ENCODE data around the gene RHNO1. TPM values are rescaled to one million over a fixed set of nuclear protein-coding genes. Genes with fewer than 3 reads are reported as not detected.

RHNO1 gene
- total RNA-seq, 1 experiment from 2014 or later: 37.7 TPM

- in situ Hi-C loops (cut with HindIII; ENCODE audit: low pct_unique_long_range_greater_than_20kb, low sequenced_read_pairs): no loop called here
- BruUV-seq (replicated peaks): no TSS peak
Observed at GRCh38 chr12:2835691-2836403, 41.2 kb upstream of the RHNO1 start.

GRCh38 chr12:2836574-2836973 is 40.4 kb upstream of the RHNO1 start:
- DNase-seq (ENCODE audit: low read depth, low spot score) (no peak), ATAC-seq (no peak)
- no peaks in the 10 kb centered on the region for H3K9me3 ChIP-seq (ENCODE audit: control insufficient read depth, insufficient read depth, low read depth, low read length)
- no peak overlapping the region for H3K27ac ChIP-seq (ENCODE audit: low read length)
- no TSS peak for BruUV-seq (replicated peaks)
- ChIA-PET POLR2A (no interaction called here), CTCF (no interaction called here)
- no peaks in the 10 kb centered on the region for H3K27me3 ChIP-seq (ENCODE audit: control insufficient read depth, insufficient read depth, low read length)
- no peaks in the 10 kb centered on the region for H3K36me3 ChIP-seq (ENCODE audit: control insufficient read depth, insufficient read depth, low read length)
- TF ChIP-seq POLR2AphosphoS5 (IDR thresholded peaks at IDR 0.05; ENCODE audit: low read depth, low read length) (no peak), TCF7L2 (IDR thresholded peaks at IDR 0.05; ENCODE audit: low read depth, low read length) (no peak), SIN3A (IDR thresholded peaks at IDR 0.05; ENCODE audit: borderline replicate concordance, insufficient read depth, low read depth, low read length) (no peak), REST (IDR thresholded peaks at IDR 0.05; ENCODE audit: insufficient read depth in 1 of 2, low read depth in 2 of 2, low read length in 1 of 2) (no peak), CTCF (IDR thresholded peaks at IDR 0.05) (no peak)
- intact Hi-C loops (cut with micrococcal nuclease; ENCODE audit: unreplicated experiment) (no loop called here), in situ Hi-C loops (cut with HindIII; ENCODE audit: low pct_unique_long_range_greater_than_20kb, low sequenced_read_pairs) (no loop called here)
- H3K4me3 ChIP-seq (ENCODE audit: low read depth in 2 of 2, low read length in 2 of 2): no peak overlapping the region
- no peaks in the 10 kb centered on the region for H3K4me1 ChIP-seq (ENCODE audit: control insufficient read depth, insufficient read depth, low read length)

More at GRCh38 chr12:2835691-2836403, 41.2 kb upstream of the RHNO1 start:
- no peaks in the 10 kb centered on the region for H3K36me3 ChIP-seq (ENCODE audit: control insufficient read depth, insufficient read depth, low read length)
- intact Hi-C loops (cut with micrococcal nuclease; ENCODE audit: unreplicated experiment): no loop called here
- DNase-seq (ENCODE audit: low read depth, low spot score) (no peak), ATAC-seq (no peak)
- TF ChIP-seq SIN3A (IDR thresholded peaks at IDR 0.05; ENCODE audit: borderline replicate concordance, insufficient read depth, low read depth, low read length): no peak
- no peak for TF ChIP-seq POLR2AphosphoS5 (IDR thresholded peaks at IDR 0.05; ENCODE audit: low read depth, low read length)
- no peak for TF ChIP-seq TCF7L2 (IDR thresholded peaks at IDR 0.05; ENCODE audit: low read depth, low read length)
- no peak for TF ChIP-seq REST (IDR thresholded peaks at IDR 0.05; ENCODE audit: insufficient read depth in 1 of 2, low read depth in 2 of 2, low read length in 1 of 2)
- TF ChIP-seq CTCF (IDR thresholded peaks at IDR 0.05): no peak
- no peak overlapping the region for H3K27ac ChIP-seq (ENCODE audit: low read length)
- CTCF ChIA-PET: no interaction called here
- H3K4me1 ChIP-seq (ENCODE audit: control insufficient read depth, insufficient read depth, low read length): no peaks in the 10 kb centered on the region
- POLR2A ChIA-PET: no interaction called here
- H3K27me3 ChIP-seq (ENCODE audit: control insufficient read depth, insufficient read depth, low read length): no peaks in the 10 kb centered on the region
- H3K4me3 ChIP-seq (ENCODE audit: low read depth in 2 of 2, low read length in 2 of 2): no peak overlapping the region
- H3K9me3 ChIP-seq (ENCODE audit: control insufficient read depth, insufficient read depth, low read depth, low read length): no peaks in the 10 kb centered on the region

Measured in Panc1 (cell line).